GM12891 (cell line): ENCODE data around the gene HS6ST2.

ENCODE experiments used
- PAX5 ChIP-seq: IDR thresholded peaks from 2 replicates; pipeline ENCODE4 v1.6.1; 2011; ENCODE audit warnings: low read length, moderate library complexity, mild to moderate bottlenecking; ENCODE audit not compliant: insufficient read depth, severe bottlenecking
- POLR2AphosphoS5 ChIP-seq: IDR thresholded peaks from 2 replicates; pipeline ENCODE4 v1.6.1; 2011; ENCODE audit warnings: low read depth, low read length, control low read depth

DNA sequence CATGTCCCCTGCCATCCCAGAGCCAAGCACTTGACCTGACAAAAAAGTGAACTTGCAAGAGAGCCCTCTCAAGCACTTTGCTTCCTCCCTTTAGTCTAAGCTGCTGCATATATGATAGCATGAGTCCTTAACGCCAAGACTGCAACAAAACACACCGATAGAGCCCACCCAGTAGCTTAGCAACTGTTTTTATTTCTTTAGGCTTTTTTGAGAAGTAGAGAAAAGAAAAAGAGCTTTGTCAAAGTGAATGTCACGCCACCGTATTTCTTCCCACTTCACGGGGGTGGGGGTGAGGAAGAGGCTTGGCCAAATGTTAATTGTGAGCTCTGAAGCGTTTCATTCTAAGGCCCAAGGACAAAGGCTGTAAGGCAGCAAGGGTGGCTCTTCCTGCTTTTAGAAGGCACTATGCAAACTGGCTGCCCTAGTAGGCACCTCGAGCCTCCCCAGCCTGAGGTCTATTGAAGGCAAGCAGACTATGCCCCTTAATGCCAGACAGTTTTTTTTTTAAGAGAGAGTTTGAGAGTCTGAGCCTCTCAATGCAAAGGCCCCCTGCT is 138.6 kb downstream of the HS6ST2 start:
- TF ChIP-seq PAX5 (no peak), POLR2AphosphoS5 (no peak)
